Right lobe of liver (tissue), 6 donors: ENCODE measurements around the gene FAR1. TPM values are rescaled to one million over a fixed set of nuclear protein-coding genes. Genes with fewer than 3 reads are reported as not detected.

ENCODE experiments used
- ATAC-seq, 4 donors: fragments of 200-7000 bp; cut with Tn5 transposase; one replicate each; pipeline ENCODE4 v1.9.1; 2020; ENCODE audit warnings: mild to moderate bottlenecking in 4 of 4, moderate library complexity in 4 of 4
- DNase-seq, 3 donors: peaks; one replicate each; pipeline ENCODE4 v3.0.0-alpha.2; 2020
- H3K27ac ChIP-seq, 3 donors: fragments of 200-600 bp; one replicate each; pipeline ENCODE4 v1.8.0; 2022
- H3K27me3 ChIP-seq, 2 donors: fragments of 200-600 bp; one replicate each; pipeline ENCODE4 v1.8.0; 2022
- H3K36me3 ChIP-seq, 4 donors: fragments of 200-600 bp; sonication (generic) in 1 of 4; one replicate each; pipeline versions ENCODE4 v1.5.1 to v1.8.0; 2017 to 2022; ENCODE audit warnings: control low read depth in 1 of 4
- H3K4me1 ChIP-seq, 4 donors: fragments of 200-600 bp; sonication (generic) in 1 of 4; one replicate each; pipeline versions ENCODE4 v1.5.1 to v1.8.0; 2017 to 2022; ENCODE audit warnings: control low read depth in 1 of 4
- H3K4me3 ChIP-seq, 3 donors: fragments of 200-600 bp; one replicate each; pipeline ENCODE4 v1.8.0; 2022
- H3K9me3 ChIP-seq, 4 donors: fragments of 200-600 bp; sonication (generic) in 1 of 4; one replicate each; pipeline versions ENCODE4 v1.5.1 to v1.8.0; 2017 to 2022; ENCODE audit warnings: control low read depth in 1 of 4
- POLR2A ChIP-seq: fragments of 450-650 bp; IDR thresholded peaks from one replicate; pipeline ENCODE4 v1.6.1; 2017; ENCODE audit warnings: antibody characterized with exemption, mild to moderate bottlenecking
- WGBS: methylation state at CpG from one replicate; pipeline ENCODE4 v1.1.6; 2018; ENCODE audit warnings: low coverage, low lambda C conversion rate; ENCODE audit not compliant: insufficient coverage; ENCODE audit errors: missing lambda C conversion rate; 5-methylcytosine and 5-hydroxymethylcytosine counted together
- intact Hi-C, 2 donors: fragments of 100-400 bp; cut with DNase I; formaldehyde crosslinking; loops; one replicate each; pipeline versions ENCODE4 v1.11.2 to v1.14.1; 2022
- total RNA-seq, 6 experiments: library from RNA; depleted of rRNA in 2 of 6; stranded (reverse); fragments of >200 nt in 2 of 6; fragmentation: NEBNext Ultra II Directional in 3 of 6; extraction: Animal tissue kit (Norgen Biotek cat#: 25700) in 3 of 6; gene quantifications; one replicate each; pipeline versions ENCODE4 v1.1.0 to v1.2.4, GENCODE V29; 2016 to 2023
- TF ChIP-seq, protein P1 (sequence below), 4 donors: fragments of 200-600 bp in 3 of 4; fragments of 450-650 bp in 1 of 4; IDR thresholded peaks; one replicate each; pipeline versions ENCODE4 v1.5.1 to v1.8.0; 2016 to 2022; ENCODE audit warnings: antibody characterized with exemption in 4 of 4, mild to moderate bottlenecking in 2 of 4
- donor health status: DM: no; HTN: yes; CAD: no.
- donor health status: DM: no; HTN: no; CAD: no.
- donor health status: DM: no; HTN: no; CAD: no.
- donor health status: DM: no; HTN: yes; CAD: no.
- donor health status: DM: no; HTN: yes; CAD: no.

The FAR1 gene
- total RNA-seq, 6 experiments from 2014 or later, result 2.8 to 8.9 (median 3.6) TPM

DNA sequence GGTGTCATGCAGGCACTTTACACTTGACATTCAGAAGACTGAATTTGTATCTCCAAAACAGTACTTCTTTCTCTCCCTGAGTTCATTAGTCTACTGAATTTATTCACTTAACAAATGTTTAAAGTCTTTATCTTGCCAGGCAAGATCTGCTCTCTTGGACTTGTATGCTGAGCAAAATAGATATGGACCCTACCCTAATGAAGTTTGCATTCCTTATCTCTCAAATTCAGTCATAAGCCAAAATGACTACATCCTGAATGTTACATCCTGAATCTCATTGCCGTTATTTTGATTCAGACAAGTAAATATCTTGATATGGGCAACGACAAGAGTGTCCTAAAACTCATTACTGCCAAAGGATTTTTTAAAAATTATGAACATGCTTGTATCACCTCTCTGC is 29.7 kb downstream of the FAR1 start:
- DNase-seq (no peak), ATAC-seq (no peak)
- no peak for TF ChIP-seq POLR2A
- TF ChIP-seq, protein P1, sequence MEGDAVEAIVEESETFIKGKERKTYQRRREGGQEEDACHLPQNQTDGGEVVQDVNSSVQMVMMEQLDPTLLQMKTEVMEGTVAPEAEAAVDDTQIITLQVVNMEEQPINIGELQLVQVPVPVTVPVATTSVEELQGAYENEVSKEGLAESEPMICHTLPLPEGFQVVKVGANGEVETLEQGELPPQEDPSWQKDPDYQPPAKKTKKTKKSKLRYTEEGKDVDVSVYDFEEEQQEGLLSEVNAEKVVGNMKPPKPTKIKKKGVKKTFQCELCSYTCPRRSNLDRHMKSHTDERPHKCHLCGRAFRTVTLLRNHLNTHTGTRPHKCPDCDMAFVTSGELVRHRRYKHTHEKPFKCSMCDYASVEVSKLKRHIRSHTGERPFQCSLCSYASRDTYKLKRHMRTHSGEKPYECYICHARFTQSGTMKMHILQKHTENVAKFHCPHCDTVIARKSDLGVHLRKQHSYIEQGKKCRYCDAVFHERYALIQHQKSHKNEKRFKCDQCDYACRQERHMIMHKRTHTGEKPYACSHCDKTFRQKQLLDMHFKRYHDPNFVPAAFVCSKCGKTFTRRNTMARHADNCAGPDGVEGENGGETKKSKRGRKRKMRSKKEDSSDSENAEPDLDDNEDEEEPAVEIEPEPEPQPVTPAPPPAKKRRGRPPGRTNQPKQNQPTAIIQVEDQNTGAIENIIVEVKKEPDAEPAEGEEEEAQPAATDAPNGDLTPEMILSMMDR (IDR thresholded peaks at IDR 0.05), result no peak
- Histone ChIP-seq H3K27me3 (no peaks in the 10 kb centered on the region), H3K4me3 (no peak overlapping the region), H3K27ac (no peak overlapping the region), H3K36me3 (no peaks in the 10 kb centered on the region), H3K4me1 (no peaks in the 10 kb centered on the region), H3K9me3 (no peaks in the 10 kb centered on the region)
- intact Hi-C loops, result no loop called here
- WGBS, result 38% methylated on average over 2 of the region's 2 CpGs

- H3K36me3 ChIP-seq, result no peaks in the 10 kb centered on the region
- intact Hi-C loops, result no loop called here
- ATAC-seq, result no peak
- WGBS, result 87% methylated on average over 2 of the region's 2 CpGs
- TF ChIP-seq POLR2A, result no peak
- TF ChIP-seq, protein P1 (IDR thresholded peaks at IDR 0.05), result no peak
- no peak overlapping the region for H3K27ac ChIP-seq
- H3K27me3 ChIP-seq, result no peaks in the 10 kb centered on the region
- H3K4me1 ChIP-seq, result no peaks in the 10 kb centered on the region
- no peak for DNase-seq
- H3K4me3 ChIP-seq, result no peak overlapping the region
- no peaks in the 10 kb centered on the region for H3K9me3 ChIP-seq
Measured at GRCh38 chr11:13699041-13699440, 30.6 kb downstream of the FAR1 start.

DNA sequence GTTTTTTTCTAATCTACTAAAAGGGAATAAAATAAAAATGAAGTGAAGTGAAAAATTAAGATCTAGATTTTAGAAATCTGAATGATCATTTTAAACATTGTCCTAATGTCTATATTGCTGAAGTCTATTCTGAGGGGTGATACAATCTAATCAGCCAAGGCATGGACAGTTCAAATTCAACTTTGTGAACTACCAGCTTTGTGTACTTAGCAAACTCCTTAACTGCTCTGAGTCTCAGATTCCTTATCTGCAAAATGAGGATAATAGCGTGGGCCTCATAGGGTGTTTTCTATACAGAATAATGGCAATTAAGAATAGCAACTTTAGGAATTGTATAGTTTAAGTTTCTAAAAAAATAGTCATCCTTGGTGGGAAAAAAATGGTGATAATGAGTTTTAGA is 31.4 kb downstream of the FAR1 start:
- WGBS, result 75% methylated on average over 1 of the region's 1 CpG
- ATAC-seq (no peak), DNase-seq (no peak)
- Histone ChIP-seq H3K4me3 (no peak overlapping the region), H3K4me1 (no peaks in the 10 kb centered on the region), H3K27ac (no peak overlapping the region), H3K9me3 (no peaks in the 10 kb centered on the region), H3K36me3 (no peaks in the 10 kb centered on the region), H3K27me3 (no peaks in the 10 kb centered on the region)
- TF ChIP-seq, protein P1 (IDR thresholded peaks at IDR 0.05), result no peak
- no peak for TF ChIP-seq POLR2A
- intact Hi-C loops, result no loop called here

DNA sequence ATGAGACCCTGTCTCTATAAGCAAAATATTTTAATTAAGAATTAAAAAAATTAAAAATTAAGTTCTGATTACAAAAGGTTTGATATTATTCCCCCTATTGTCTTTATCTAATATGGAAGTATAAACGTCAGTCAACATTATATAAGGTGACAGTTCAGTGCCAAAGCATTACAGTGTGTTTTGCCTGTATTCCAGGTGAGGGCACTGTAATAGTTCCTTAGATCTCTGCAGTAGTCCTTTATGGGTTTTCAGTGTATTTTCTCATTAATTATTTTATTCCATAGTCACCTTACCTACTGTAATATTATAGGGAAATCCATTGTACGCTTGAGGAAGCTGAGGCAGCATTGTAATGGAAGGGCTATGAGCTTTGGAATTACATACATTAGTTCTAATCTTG is 33.0 kb downstream of the FAR1 start:
- H3K4me1 ChIP-seq, result no peaks in the 10 kb centered on the region
- WGBS, result 50% methylated on average over 2 of the region's 2 CpGs
- intact Hi-C loops, result no loop called here
- ATAC-seq (no peak), DNase-seq (no peak)
- H3K36me3 ChIP-seq, result no peaks in the 10 kb centered on the region
- H3K4me3 ChIP-seq, result no peak overlapping the region
- H3K27me3 ChIP-seq, result no peaks in the 10 kb centered on the region
- H3K9me3 ChIP-seq, result no peaks in the 10 kb centered on the region
- no peak overlapping the region for H3K27ac ChIP-seq
- TF ChIP-seq, protein P1 (IDR thresholded peaks at IDR 0.05), result peak in 2 of 4 donors; percentile 11 to 13
- no peak for TF ChIP-seq POLR2A

DNA sequence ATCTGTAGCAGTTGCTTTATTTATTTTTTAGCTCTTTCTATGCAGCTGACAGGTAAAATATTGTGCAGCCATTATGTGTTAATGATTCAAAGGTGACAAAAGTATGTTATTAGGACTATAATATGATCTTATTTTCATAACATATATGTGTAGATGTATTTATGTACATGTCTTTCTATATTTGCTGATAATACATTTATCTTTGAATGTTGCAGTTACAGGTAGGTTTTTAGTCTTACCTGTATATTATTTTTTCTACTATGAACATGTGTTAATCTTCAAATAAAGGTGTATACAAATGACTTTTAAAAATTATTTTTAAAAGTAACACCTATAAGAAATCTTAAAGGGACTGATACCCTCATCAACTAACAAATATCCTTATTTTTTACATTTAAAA is 33.6 kb downstream of the FAR1 start:
- H3K4me1 ChIP-seq, result no peaks in the 10 kb centered on the region
- DNase-seq (no peak), ATAC-seq (no peak)
- intact Hi-C loops, result no loop called here
- no peaks in the 10 kb centered on the region for H3K9me3 ChIP-seq
- H3K4me3 ChIP-seq, result no peak overlapping the region
- no peak overlapping the region for H3K27ac ChIP-seq
- no peaks in the 10 kb centered on the region for H3K36me3 ChIP-seq
- TF ChIP-seq, protein P1 (IDR thresholded peaks at IDR 0.05), result no peak
- TF ChIP-seq POLR2A, result no peak
- H3K27me3 ChIP-seq, result no peaks in the 10 kb centered on the region
